Esophagus muscularis mucosa (tissue), 3 donors: ENCODE data around the gene CNTN6.

Experiments
- CTCF ChIP-seq, 3 experiments: fragments of 200-600 bp in 2 of 3; fragments of 450-650 bp in 1 of 3; sonication (generic) in 2 of 3; IDR thresholded peaks; one replicate each; pipeline ENCODE4 v1.5.1; 2017 to 2019; ENCODE audit warnings: antibody characterized with exemption in 3 of 3, mild to moderate bottlenecking in 2 of 3, moderate library complexity in 1 of 3
- POLR2A ChIP-seq: fragments of 450-650 bp; IDR thresholded peaks from one replicate; pipeline ENCODE4 v1.6.1; 2017; ENCODE audit warnings: antibody characterized with exemption, moderate library complexity, mild to moderate bottlenecking, low read depth

- no peak for TF ChIP-seq CTCF (IDR thresholded peaks at IDR 0.05)
- TF ChIP-seq POLR2A: no peak
Measured at GRCh38 chr3:1252061-1252430, 159.2 kb downstream of the CNTN6 start.
